GM12878 (cell line): Measurements from ENCODE around the gene LEMD2. TPM values are rescaled to one million over a fixed set of nuclear protein-coding genes. Genes with fewer than 3 reads are reported as not detected.

ENCODE experiments used
- E4F1 ChIP-seq: fragments of 450-650 bp; IDR thresholded peaks from 2 replicates; pipeline ENCODE4 v1.6.1; 2018; ENCODE audit warnings: borderline replicate concordance, mild to moderate bottlenecking; ENCODE audit not compliant: partially characterized antibody
- MEF2A ChIP-seq: IDR thresholded peaks from 2 replicates; pipeline ENCODE4 v1.6.1; 2011; ENCODE audit warnings: low read depth, mild to moderate bottlenecking, low read length, moderate library complexity; ENCODE audit not compliant: insufficient read depth
- MXI1 ChIP-seq: fragments of 150-350 bp; IDR thresholded peaks from 2 replicates; pipeline ENCODE4 v1.6.1; 2011; ENCODE audit warnings: low read depth, mild to moderate bottlenecking, inconsistent platforms, low read length, improper control_type of control experiment
- POLR2A ChIP-seq: IDR thresholded peaks from 2 replicates; pipeline ENCODE4 v1.6.1; 2011; ENCODE audit warnings: low read depth, mild to moderate bottlenecking, low read length
- POU2F2 ChIP-seq: IDR thresholded peaks from 3 replicates; pipeline ENCODE4 v1.6.1; 2011; ENCODE audit warnings: low read depth, mild to moderate bottlenecking, low read length, borderline replicate concordance
- RCOR1 ChIP-seq: conservative IDR thresholded peaks from 2 replicates; pipeline ENCODE4 v1.6.1; 2012; ENCODE audit warnings: low read depth, low read length, improper control_type of control experiment
- polyA plus RNA-seq, 11 experiments: library from polyadenylated mRNA; depleted of rRNA in 4 of 11; unstranded in 6 of 11; stranded (reverse) in 5 of 11; fragments of >200 nt; fragmentation: Nextera tagmentation in 4 of 11; fragmentation: Illumina TruSeq in 1 of 11; extraction: Ambion mirVana in 4 of 11; extraction: Trizol in 1 of 11; gene quantifications; 1 replicate in 1 of 11; 2 replicates in 10 of 11; pipeline versions ENCODE4 v1.2.1 to v1.2.3, GENCODE V29; 2011 to 2016; ENCODE audit warnings: inconsistent platforms in 2 of 11, missing spikeins in 2 of 11, low read depth in 1 of 11
- total RNA-seq, 4 experiments: library from RNA; depleted of rRNA in 3 of 4; stranded (reverse); fragments of >200 nt in 3 of 4; fragmentation: Illumina TruSeq in 1 of 4; extraction: Trizol in 1 of 4; gene quantifications; 2 replicates each; pipeline versions ENCODE4 v1.2.1 to v1.2.3, GENCODE V29; 2013 to 2021
- TF ChIP-seq, protein P1 (sequence below): IDR thresholded peaks from 2 replicates; pipeline ENCODE4 v1.6.1; 2011; ENCODE audit warnings: mild to moderate bottlenecking, low read depth, low read length, moderate library complexity; ENCODE audit not compliant: insufficient replicate concordance
- TF ChIP-seq, protein P2 (sequence below): IDR thresholded peaks from 2 replicates; pipeline ENCODE4 v1.6.1; 2012; ENCODE audit warnings: low read length, inconsistent platforms

The LEMD2 gene
- total and polyA plus RNA-seq, 10 of the 15 experiments (the other 5 are each of a cell fraction or from before 2014, with no cell fraction given), result 0.45 to 47.1 (median 22.8) TPM

DNA sequence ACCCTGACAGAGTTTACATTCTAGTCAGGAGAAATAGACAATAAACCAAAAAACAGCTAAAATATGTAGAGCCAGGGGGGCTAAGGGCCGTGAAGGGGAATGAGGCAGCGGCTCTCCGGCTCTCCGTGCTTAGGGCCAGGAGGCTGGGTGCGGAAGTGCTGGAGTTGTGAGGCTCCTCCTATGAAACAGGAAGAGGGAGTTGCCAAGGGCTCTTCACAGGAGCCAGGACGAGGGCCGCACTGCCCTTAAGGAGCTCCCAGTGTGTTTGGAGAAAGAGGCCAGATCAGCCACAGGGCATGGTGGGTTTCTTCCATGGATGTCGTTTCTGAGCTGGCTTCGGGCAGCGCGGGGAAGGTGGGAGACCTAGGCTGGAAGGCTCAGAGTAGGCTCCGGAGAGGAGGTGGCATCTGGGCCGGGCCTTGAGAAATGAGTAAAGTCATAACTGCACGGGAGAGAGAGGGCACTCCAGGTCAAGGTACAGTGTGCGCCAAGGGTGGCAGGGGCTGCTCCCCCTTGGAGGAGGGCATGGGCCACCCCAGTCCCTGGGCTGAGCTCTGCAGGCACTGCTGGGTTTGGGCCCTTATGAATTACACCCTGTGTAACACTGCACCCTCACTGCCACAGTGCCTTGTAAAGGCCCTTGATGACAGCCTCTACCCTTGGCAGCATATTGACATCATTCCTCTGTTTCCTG lies 35.7 kb upstream of the LEMD2 start (continued):
- TF ChIP-seq, protein P1, sequence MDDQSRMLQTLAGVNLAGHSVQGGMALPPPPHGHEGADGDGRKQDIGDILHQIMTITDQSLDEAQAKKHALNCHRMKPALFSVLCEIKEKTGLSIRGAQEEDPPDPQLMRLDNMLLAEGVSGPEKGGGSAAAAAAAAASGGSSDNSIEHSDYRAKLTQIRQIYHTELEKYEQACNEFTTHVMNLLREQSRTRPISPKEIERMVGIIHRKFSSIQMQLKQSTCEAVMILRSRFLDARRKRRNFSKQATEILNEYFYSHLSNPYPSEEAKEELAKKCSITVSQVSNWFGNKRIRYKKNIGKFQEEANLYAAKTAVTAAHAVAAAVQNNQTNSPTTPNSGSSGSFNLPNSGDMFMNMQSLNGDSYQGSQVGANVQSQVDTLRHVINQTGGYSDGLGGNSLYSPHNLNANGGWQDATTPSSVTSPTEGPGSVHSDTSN, result no peak
- no peak for TF ChIP-seq MXI1
- no peak for TF ChIP-seq MEF2A
- no peak for TF ChIP-seq E4F1
- TF ChIP-seq, protein P2, sequence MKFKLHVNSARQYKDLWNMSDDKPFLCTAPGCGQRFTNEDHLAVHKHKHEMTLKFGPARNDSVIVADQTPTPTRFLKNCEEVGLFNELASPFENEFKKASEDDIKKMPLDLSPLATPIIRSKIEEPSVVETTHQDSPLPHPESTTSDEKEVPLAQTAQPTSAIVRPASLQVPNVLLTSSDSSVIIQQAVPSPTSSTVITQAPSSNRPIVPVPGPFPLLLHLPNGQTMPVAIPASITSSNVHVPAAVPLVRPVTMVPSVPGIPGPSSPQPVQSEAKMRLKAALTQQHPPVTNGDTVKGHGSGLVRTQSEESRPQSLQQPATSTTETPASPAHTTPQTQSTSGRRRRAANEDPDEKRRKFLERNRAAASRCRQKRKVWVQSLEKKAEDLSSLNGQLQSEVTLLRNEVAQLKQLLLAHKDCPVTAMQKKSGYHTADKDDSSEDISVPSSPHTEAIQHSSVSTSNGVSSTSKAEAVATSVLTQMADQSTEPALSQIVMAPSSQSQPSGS, result no peak
- TF ChIP-seq POLR2A, result no peak
- no peak for TF ChIP-seq RCOR1
- no peak for TF ChIP-seq POU2F2
